Peyer's patch (tissue), 4 donors: ENCODE data around the gene NKD2. TPM values are rescaled to one million over a fixed set of nuclear protein-coding genes. Genes with fewer than 3 reads are reported as not detected.

Source experiments
- DNase-seq, 3 donors: peaks; one replicate each; pipeline ENCODE4 v3.0.0-alpha.2; 2017 to 2019
- H3K27ac ChIP-seq, 4 donors: fragments of 200-600 bp; sonication (generic); one replicate each; pipeline ENCODE4 v1.5.1; 2016 to 2019
- H3K27me3 ChIP-seq, 2 donors: fragments of 200-600 bp; sonication (generic); one replicate each; pipeline ENCODE4 v1.5.1; 2019
- H3K36me3 ChIP-seq, 3 donors: fragments of 200-600 bp; sonication (generic); one replicate each; pipeline ENCODE4 v1.5.1; 2016 to 2019
- H3K4me1 ChIP-seq, 4 donors: fragments of 200-600 bp; sonication (generic); one replicate each; pipeline ENCODE4 v1.5.1; 2016 to 2019
- H3K4me3 ChIP-seq, 4 donors: fragments of 200-600 bp; sonication (generic); 1 replicate in 3 of 4; 2 replicates in 1 of 4; pipeline ENCODE4 v1.5.1; 2016 to 2019; ENCODE audit warnings: mild to moderate bottlenecking in 1 of 4
- H3K9me3 ChIP-seq, 4 donors: fragments of 200-600 bp; sonication (generic); one replicate each; pipeline ENCODE4 v1.5.1; 2016 to 2019; ENCODE audit warnings: mild to moderate bottlenecking in 1 of 4
- CTCF ChIP-seq, 6 experiments: fragments of 450-650 bp in 4 of 6; fragments of 200-600 bp in 2 of 6; sonication (generic) in 1 of 6; IDR thresholded peaks; one replicate each; pipeline ENCODE4 v1.5.1; 2017 to 2019; ENCODE audit warnings: antibody characterized with exemption in 6 of 6, mild to moderate bottlenecking in 3 of 6, moderate library complexity in 1 of 6
- POLR2A ChIP-seq, 2 donors: fragments of 450-650 bp; IDR thresholded peaks; one replicate each; pipeline ENCODE4 v1.5.1; 2017; ENCODE audit warnings: antibody characterized with exemption in 2 of 2, mild to moderate bottlenecking in 2 of 2, moderate library complexity in 2 of 2
- total RNA-seq, 4 donors: library from RNA; depleted of rRNA; stranded (reverse); fragments of >200 nt; gene quantifications; one replicate each; pipeline ENCODE4 v1.1.0, GENCODE V29; 2016

The NKD2 gene
- total RNA-seq, 4 donors from 2014 or later, result 1.9 to 9.9 (median 3.5) TPM

GRCh38 chr5:1011741-1012312, 3.2 kb downstream of the NKD2 start:
- H3K36me3 ChIP-seq, result no peaks in the 10 kb centered on the region
- H3K27ac ChIP-seq, result no peak overlapping the region
- H3K4me3 ChIP-seq, result no peak overlapping the region
- H3K9me3 ChIP-seq, result no peaks in the 10 kb centered on the region
- peak in 1 of 3 donors; percentile 36 for DNase-seq
- H3K4me1 ChIP-seq, result peaks cover 0 to 23% (median 7%) of the 10 kb centered on the region in 4 donors
- H3K27me3 ChIP-seq, result peaks cover 0 to 12% of the 10 kb centered on the region in 2 donors
- TF ChIP-seq POLR2A (IDR thresholded peaks at IDR 0.05), result no peak
- TF ChIP-seq CTCF (IDR thresholded peaks at IDR 0.05), result no peak

- H3K4me3 ChIP-seq, result no peak overlapping the region
- H3K36me3 ChIP-seq, result no peaks in the 10 kb centered on the region
- TF ChIP-seq CTCF (IDR thresholded peaks at IDR 0.05) (no peak), POLR2A (IDR thresholded peaks at IDR 0.05) (no peak)
- H3K27me3 ChIP-seq, result peaks cover 0 to 12% of the 10 kb centered on the region in 2 donors
- peaks cover 0 to 23% (median 7%) of the 10 kb centered on the region in 4 donors for H3K4me1 ChIP-seq
- no peak for DNase-seq
- H3K9me3 ChIP-seq, result no peaks in the 10 kb centered on the region
- H3K27ac ChIP-seq, result no peak overlapping the region
Observed at GRCh38 chr5:1012313-1012841, 3.8 kb downstream of the NKD2 start.

- peaks cover 0 to 23% (median 7%) of the 10 kb centered on the region in 4 donors for H3K4me1 ChIP-seq
- TF ChIP-seq CTCF (IDR thresholded peaks at IDR 0.05) (no peak), POLR2A (IDR thresholded peaks at IDR 0.05) (no peak)
- H3K9me3 ChIP-seq, result no peaks in the 10 kb centered on the region
- peaks cover 0 to 12% of the 10 kb centered on the region in 2 donors for H3K27me3 ChIP-seq
- no peak for DNase-seq
- no peak overlapping the region for H3K4me3 ChIP-seq
- H3K27ac ChIP-seq, result no peak overlapping the region
- H3K36me3 ChIP-seq, result no peaks in the 10 kb centered on the region
Observed at GRCh38 chr5:1012900-1013237, 4.3 kb downstream of the NKD2 start.

- no peak for DNase-seq
- Histone ChIP-seq H3K27ac (no peak overlapping the region), H3K4me3 (no peak overlapping the region), H3K4me1 (peaks cover 0 to 18% (median 6%) of the 10 kb centered on the region in 4 donors), H3K9me3 (no peaks in the 10 kb centered on the region), H3K27me3 (peaks cover 0 to 12% of the 10 kb centered on the region in 2 donors), H3K36me3 (no peaks in the 10 kb centered on the region)
- TF ChIP-seq CTCF (IDR thresholded peaks at IDR 0.05) (no peak), POLR2A (IDR thresholded peaks at IDR 0.05) (no peak)
Observed at GRCh38 chr5:1013238-1013947, 4.8 kb downstream of the NKD2 start.

- TF ChIP-seq POLR2A (IDR thresholded peaks at IDR 0.05) (no peak), CTCF (IDR thresholded peaks at IDR 0.05) (no peak)
- DNase-seq, result no peak
- peaks cover 0 to 11% of the 10 kb centered on the region in 2 donors for H3K27me3 ChIP-seq
Observed at GRCh38 chr5:1013948-1014301, 5.3 kb downstream of the NKD2 start.

More at GRCh38 chr5:1013948-1014301, 5.3 kb downstream of the NKD2 start:
- Histone ChIP-seq H3K4me3 (no peak overlapping the region), H3K4me1 (peaks cover 0 to 12% (median 3%) of the 10 kb centered on the region in 4 donors), H3K9me3 (no peaks in the 10 kb centered on the region), H3K27ac (no peak overlapping the region), H3K36me3 (no peaks in the 10 kb centered on the region)
